LNCaP clone FGC (cell line): ENCODE measurements around the gene ZNF536.

Experiments used
- DNase-seq: peaks from one replicate; pipeline ENCODE4 v3.0.0-alpha.2; 2011; ENCODE audit warnings: low read depth
- H3K4me3 ChIP-seq: 2 replicates; pipeline ENCODE4 v1.5.1; 2011; ENCODE audit warnings: mild to moderate bottlenecking, low read depth, low read length, control low read depth
- CTCF ChIP-seq: IDR thresholded peaks from 2 replicates; pipeline ENCODE4 v1.5.1; 2012; ENCODE audit warnings: mild to moderate bottlenecking; ENCODE audit not compliant: control insufficient read depth, insufficient read depth; ENCODE audit errors: extremely low read depth

ZNF536 gene

GRCh38 chr19:30516531-30516930, 144.3 kb downstream of the ZNF536 start:
- no peak overlapping the region for H3K4me3 ChIP-seq
- no peak for TF ChIP-seq CTCF
- no peak for DNase-seq

GRCh38 chr19:30518965-30519606, 146.9 kb downstream of the ZNF536 start:
- TF ChIP-seq CTCF = no peak
- no peak overlapping the region for H3K4me3 ChIP-seq
- DNase-seq = no peak

GRCh38 chr19:30519607-30520205, 147.5 kb downstream of the ZNF536 start:
- no peak for TF ChIP-seq CTCF
- no peak overlapping the region for H3K4me3 ChIP-seq
- no peak for DNase-seq

- DNase-seq = no peak
- no peak overlapping the region for H3K4me3 ChIP-seq
- TF ChIP-seq CTCF = no peak
These were observed 148.7 kb downstream of the ZNF536 start for GRCh38 chr19:30520735-30521479.

- no peak for DNase-seq
- no peak overlapping the region for H3K4me3 ChIP-seq
- TF ChIP-seq CTCF = no peak
These were observed 149.8 kb downstream of the ZNF536 start for GRCh38 chr19:30521937-30522336.

- no peak for TF ChIP-seq CTCF
- H3K4me3 ChIP-seq = no peak overlapping the region
- no peak for DNase-seq
These were observed 150.2 kb downstream of the ZNF536 start for GRCh38 chr19:30522341-30522740.
